WTC11 (cell line): ENCODE results near the gene SEC16A. TPM values are rescaled to one million over a fixed set of nuclear protein-coding genes. Genes with fewer than 3 reads are reported as not detected.
A peak's percentile ranks its signal among the peaks of the same experiment; 100 is the strongest.

ENCODE experiments used
- ATAC-seq: fragments of 200-7000 bp; cut with Tn5 transposase; 2 replicates; pipeline ENCODE4 v1.10.0; 2021; ENCODE audit warnings: mild to moderate bottlenecking, moderate library complexity
- CTCF ChIA-PET: fragments of 300-600 bp; sonication (Branson Sonifier 250); formaldehyde crosslinking; loops from one replicate; lab custom pipeline; 2021; ENCODE audit warnings: antibody characterized with exemption; lab: Charles Lee
- POLR2A ChIA-PET: fragments of 350-600 bp; sonication (Branson Sonifier 250); formaldehyde crosslinking; loops from one replicate; lab custom pipeline; 2021; ENCODE audit warnings: antibody characterized with exemption; lab: Charles Lee
- DNase-seq: peaks from one replicate; pipeline ENCODE4 v3.0.0; 2021; ENCODE audit warnings: low spot score
- H3K27ac Mint-ChIP-seq: 2 replicates; pipeline ENCODE4 v1.8.0; 2021; ENCODE audit warnings: mixed read lengths
- H3K27me3 Mint-ChIP-seq: 2 replicates; pipeline ENCODE4 v1.8.0; 2021; ENCODE audit warnings: low read depth, mild to moderate bottlenecking, moderate library complexity, mixed read lengths
- H3K36me3 Mint-ChIP-seq: 2 replicates; pipeline ENCODE4 v1.8.0; 2021; ENCODE audit warnings: mixed read lengths
- H3K4me1 Mint-ChIP-seq: 2 replicates; pipeline ENCODE4 v1.8.0; 2022; ENCODE audit warnings: mixed read lengths
- H3K4me3 Mint-ChIP-seq: 2 replicates; pipeline ENCODE4 v1.8.0; 2021; ENCODE audit warnings: mild to moderate bottlenecking, moderate library complexity, mixed read lengths
- H3K9me3 Mint-ChIP-seq: 2 replicates; pipeline ENCODE4 v1.8.0; 2021; ENCODE audit warnings: mixed read lengths
- CDX4 ChIP-seq: fragments of 250-450 bp; sonication (Bioruptor Pico); IDR thresholded peaks from 2 replicates; pipeline ENCODE4 v1.9.0; 2021; ENCODE audit warnings: moderate library complexity, mild to moderate bottlenecking, inconsistent platforms, borderline replicate concordance
- CREB1 ChIP-seq: sonication (generic); formaldehyde crosslinking; IDR thresholded peaks from 2 replicates; pipeline ENCODE4 v1.8.0; 2023; ENCODE audit warnings: mild to moderate bottlenecking, missing genetic modification reagents
- ETV6 ChIP-seq: sonication (generic); formaldehyde crosslinking; IDR thresholded peaks from 2 replicates; pipeline ENCODE4 v1.8.1; 2022; ENCODE audit warnings: mild to moderate bottlenecking, missing genetic modification reagents
- FOXP1 ChIP-seq: sonication (generic); formaldehyde crosslinking; IDR thresholded peaks from 2 replicates; pipeline ENCODE4 v1.8.0; 2022; ENCODE audit warnings: missing genetic modification reagents, mild to moderate bottlenecking, moderate library complexity, borderline replicate concordance
- FOXP4 ChIP-seq: sonication (generic); formaldehyde crosslinking; IDR thresholded peaks from 2 replicates; pipeline ENCODE4 v1.8.0; 2022; ENCODE audit warnings: mild to moderate bottlenecking, missing genetic modification reagents
- JAZF1 ChIP-seq: fragments of 250-450 bp; sonication (Bioruptor Pico); IDR thresholded peaks from 2 replicates; pipeline ENCODE4 v1.9.0; 2021; ENCODE audit warnings: moderate library complexity, mild to moderate bottlenecking, inconsistent platforms
- STAT6 ChIP-seq: sonication (generic); formaldehyde crosslinking; conservative IDR thresholded peaks from 2 replicates; pipeline ENCODE4 v1.8.1; 2023; ENCODE audit warnings: mild to moderate bottlenecking, low read depth, missing genetic modification reagents, moderate library complexity
- USF2 ChIP-seq: sonication (generic); formaldehyde crosslinking; IDR thresholded peaks from 2 replicates; pipeline ENCODE4 v1.8.1; 2023; ENCODE audit warnings: mild to moderate bottlenecking, missing genetic modification reagents, moderate library complexity
- ZNF121 ChIP-seq: sonication (generic); formaldehyde crosslinking; IDR thresholded peaks from 2 replicates; pipeline ENCODE4 v1.8.0; 2023; ENCODE audit warnings: missing genetic modification reagents
- ZNF232 ChIP-seq: sonication (generic); formaldehyde crosslinking; IDR thresholded peaks from 2 replicates; pipeline ENCODE4 v1.8.0; 2022; ENCODE audit warnings: mild to moderate bottlenecking, missing genetic modification reagents
- ZNF263 ChIP-seq: sonication (generic); formaldehyde crosslinking; IDR thresholded peaks from 2 replicates; pipeline ENCODE4 v1.8.1; 2022; ENCODE audit warnings: low read depth, mild to moderate bottlenecking, moderate library complexity, missing genetic modification reagents
- ZNF671 ChIP-seq: fragments of 250-450 bp; sonication (Bioruptor Pico); IDR thresholded peaks from 2 replicates; pipeline ENCODE4 v1.8.0; 2021; ENCODE audit warnings: mild to moderate bottlenecking
- total RNA-seq: library from RNA; stranded (reverse); gene quantifications from 3 replicates; pipeline ENCODE4 v1.2.3, GENCODE V29; 2021

Gene SEC16A
- total RNA-seq, 1 experiment from 2014 or later: 70.9 TPM

GRCh38 chr9:136472640-136473353 lies 10.0 kb downstream of the SEC16A start:
- DNase-seq: no peak
- Mint-ChIP-seq H3K4me1 (no peaks in the 10 kb centered on the region), H3K27ac (no peak overlapping the region), H3K4me3 (no peak overlapping the region), H3K9me3 (no peaks in the 10 kb centered on the region), H3K36me3 (peaks cover 60% of the 10 kb centered on the region), H3K27me3 (no peaks in the 10 kb centered on the region)
- TF ChIP-seq USF2 (CRISPR knock-in tag) (no peak), CDX4 (CRISPR knock-in tag) (no peak), CREB1 (CRISPR knock-in tag) (no peak), FOXP4 (CRISPR knock-in tag) (no peak)
- CTCF ChIA-PET: interaction anchor here (0.6 kb wide), 1 partner anchor 116 kb away, joined by 3 read pairs; no protein-coding TSS in a partner anchor
- no peak for ATAC-seq
- POLR2A ChIA-PET: no interaction called here

GRCh38 chr9:136471802-136472487 lies 10.9 kb downstream of the SEC16A start:
- no peaks in the 10 kb centered on the region for H3K9me3 Mint-ChIP-seq
- no peak overlapping the region for H3K4me3 Mint-ChIP-seq
- no peak for DNase-seq
- ATAC-seq: no peak
- POLR2A ChIA-PET: no interaction called here
- TF ChIP-seq STAT6 (CRISPR knock-in tag) (no peak), ZNF263 (CRISPR knock-in tag) (no peak), ETV6 (CRISPR knock-in tag) (no peak), ZNF671 (CRISPR knock-in tag) (no peak)
- CTCF ChIA-PET: no interaction called here
- no peaks in the 10 kb centered on the region for H3K27me3 Mint-ChIP-seq
- no peak overlapping the region for H3K27ac Mint-ChIP-seq
- peaks cover 58% of the 10 kb centered on the region for H3K36me3 Mint-ChIP-seq
- H3K4me1 Mint-ChIP-seq: no peaks in the 10 kb centered on the region

GRCh38 chr9:136470792-136471469 lies 11.9 kb downstream of the SEC16A start:
- Mint-ChIP-seq H3K4me1 (no peaks in the 10 kb centered on the region), H3K27ac (no peak overlapping the region), H3K9me3 (no peaks in the 10 kb centered on the region), H3K4me3 (no peak overlapping the region), H3K27me3 (no peaks in the 10 kb centered on the region), H3K36me3 (peaks cover 62% of the 10 kb centered on the region)
- DNase-seq: no peak
- ATAC-seq: no peak
- POLR2A ChIA-PET: no interaction called here
- TF ChIP-seq JAZF1 (CRISPR knock-in tag) (no peak), FOXP1 (no peak), ZNF121 (CRISPR knock-in tag) (0 out of 2 replicates have a peak, but pooled peaks have one; percentile 17), ZNF232 (CRISPR knock-in tag) (no peak)
- CTCF ChIA-PET: interaction anchor here (0.9 kb wide), 1 partner anchor 14 kb away, joined by 3 read pairs; no protein-coding TSS in a partner anchor
